Right lobe of liver (tissue), 6 donors: ENCODE results near the gene PRKCA. TPM values are rescaled to one million over a fixed set of nuclear protein-coding genes. Genes with fewer than 3 reads are reported as not detected.

ENCODE experiments used
- ATAC-seq, 4 donors: fragments of 200-7000 bp; cut with Tn5 transposase; one replicate each; pipeline ENCODE4 v1.9.1; 2020; ENCODE audit warnings: mild to moderate bottlenecking in 4 of 4, moderate library complexity in 4 of 4
- DNase-seq, 3 donors: peaks; one replicate each; pipeline ENCODE4 v3.0.0-alpha.2; 2020
- H3K27ac ChIP-seq, 3 donors: fragments of 200-600 bp; one replicate each; pipeline ENCODE4 v1.8.0; 2022
- H3K27me3 ChIP-seq, 2 donors: fragments of 200-600 bp; one replicate each; pipeline ENCODE4 v1.8.0; 2022
- H3K36me3 ChIP-seq, 4 donors: fragments of 200-600 bp; sonication (generic) in 1 of 4; one replicate each; pipeline versions ENCODE4 v1.5.1 to v1.8.0; 2017 to 2022; ENCODE audit warnings: control low read depth in 1 of 4
- H3K4me1 ChIP-seq, 4 donors: fragments of 200-600 bp; sonication (generic) in 1 of 4; one replicate each; pipeline versions ENCODE4 v1.5.1 to v1.8.0; 2017 to 2022; ENCODE audit warnings: control low read depth in 1 of 4
- H3K4me3 ChIP-seq, 3 donors: fragments of 200-600 bp; one replicate each; pipeline ENCODE4 v1.8.0; 2022
- H3K9me3 ChIP-seq, 4 donors: fragments of 200-600 bp; sonication (generic) in 1 of 4; one replicate each; pipeline versions ENCODE4 v1.5.1 to v1.8.0; 2017 to 2022; ENCODE audit warnings: control low read depth in 1 of 4
- POLR2A ChIP-seq: fragments of 450-650 bp; IDR thresholded peaks from one replicate; pipeline ENCODE4 v1.6.1; 2017; ENCODE audit warnings: antibody characterized with exemption, mild to moderate bottlenecking
- WGBS: methylation state at CpG from one replicate; pipeline ENCODE4 v1.1.6; 2018; ENCODE audit warnings: low coverage, low lambda C conversion rate; ENCODE audit not compliant: insufficient coverage; ENCODE audit errors: missing lambda C conversion rate; 5-methylcytosine and 5-hydroxymethylcytosine counted together
- intact Hi-C, 2 donors: fragments of 100-400 bp; cut with DNase I; formaldehyde crosslinking; loops; one replicate each; pipeline versions ENCODE4 v1.11.2 to v1.14.1; 2022
- total RNA-seq, 6 experiments: library from RNA; depleted of rRNA in 2 of 6; stranded (reverse); fragments of >200 nt in 2 of 6; fragmentation: NEBNext Ultra II Directional in 3 of 6; extraction: Animal tissue kit (Norgen Biotek cat#: 25700) in 3 of 6; gene quantifications; one replicate each; pipeline versions ENCODE4 v1.1.0 to v1.2.4, GENCODE V29; 2016 to 2023
- TF ChIP-seq, protein P1 (sequence below), 4 donors: fragments of 200-600 bp in 3 of 4; fragments of 450-650 bp in 1 of 4; IDR thresholded peaks; one replicate each; pipeline versions ENCODE4 v1.5.1 to v1.8.0; 2016 to 2022; ENCODE audit warnings: antibody characterized with exemption in 4 of 4, mild to moderate bottlenecking in 2 of 4
- donor health status: DM: no; HTN: yes; CAD: no.
- donor health status: DM: no; HTN: no; CAD: no.
- donor health status: DM: no; HTN: no; CAD: no.
- donor health status: DM: no; HTN: yes; CAD: no.
- donor health status: DM: no; HTN: yes; CAD: no.

PRKCA gene
- total RNA-seq, 6 experiments from 2014 or later = 11.7 to 23.0 (median 18.7) TPM

DNA sequence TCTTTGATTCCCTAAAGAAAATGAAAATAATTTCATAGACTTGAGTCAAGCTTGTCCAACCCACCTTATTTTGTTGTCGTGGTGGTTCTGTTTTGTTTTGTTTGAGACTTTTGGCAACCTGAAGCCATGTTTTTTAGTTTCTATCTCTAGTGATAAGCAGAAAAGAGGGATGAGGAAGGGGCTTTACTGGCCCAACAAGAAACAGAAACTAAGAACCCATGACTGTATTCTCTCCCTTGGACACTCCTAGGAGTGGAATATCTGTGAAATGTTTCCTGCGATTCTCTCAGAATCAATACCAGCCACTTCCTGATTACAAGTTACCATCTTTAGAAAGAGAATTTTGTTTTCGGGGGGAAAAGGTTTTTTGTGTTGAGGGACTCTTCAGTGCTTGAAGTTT is 207.5 kb downstream of the PRKCA start:
- ATAC-seq = no peak
- peaks cover 0 to 19% (median 8%) of the 10 kb centered on the region in 4 donors for H3K4me1 ChIP-seq
- H3K27ac ChIP-seq = no peak overlapping the region
- intact Hi-C loops = no loop called here
- TF ChIP-seq POLR2A = no peak
- TF ChIP-seq, protein P1, sequence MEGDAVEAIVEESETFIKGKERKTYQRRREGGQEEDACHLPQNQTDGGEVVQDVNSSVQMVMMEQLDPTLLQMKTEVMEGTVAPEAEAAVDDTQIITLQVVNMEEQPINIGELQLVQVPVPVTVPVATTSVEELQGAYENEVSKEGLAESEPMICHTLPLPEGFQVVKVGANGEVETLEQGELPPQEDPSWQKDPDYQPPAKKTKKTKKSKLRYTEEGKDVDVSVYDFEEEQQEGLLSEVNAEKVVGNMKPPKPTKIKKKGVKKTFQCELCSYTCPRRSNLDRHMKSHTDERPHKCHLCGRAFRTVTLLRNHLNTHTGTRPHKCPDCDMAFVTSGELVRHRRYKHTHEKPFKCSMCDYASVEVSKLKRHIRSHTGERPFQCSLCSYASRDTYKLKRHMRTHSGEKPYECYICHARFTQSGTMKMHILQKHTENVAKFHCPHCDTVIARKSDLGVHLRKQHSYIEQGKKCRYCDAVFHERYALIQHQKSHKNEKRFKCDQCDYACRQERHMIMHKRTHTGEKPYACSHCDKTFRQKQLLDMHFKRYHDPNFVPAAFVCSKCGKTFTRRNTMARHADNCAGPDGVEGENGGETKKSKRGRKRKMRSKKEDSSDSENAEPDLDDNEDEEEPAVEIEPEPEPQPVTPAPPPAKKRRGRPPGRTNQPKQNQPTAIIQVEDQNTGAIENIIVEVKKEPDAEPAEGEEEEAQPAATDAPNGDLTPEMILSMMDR (IDR thresholded peaks at IDR 0.05) = no peak
- no peaks in the 10 kb centered on the region for H3K9me3 ChIP-seq
- H3K4me3 ChIP-seq = no peak overlapping the region
- 77% methylated on average over 3 of the region's 3 CpGs for WGBS
- no peaks in the 10 kb centered on the region for H3K27me3 ChIP-seq
- no peaks in the 10 kb centered on the region for H3K36me3 ChIP-seq
- no peak for DNase-seq

DNA sequence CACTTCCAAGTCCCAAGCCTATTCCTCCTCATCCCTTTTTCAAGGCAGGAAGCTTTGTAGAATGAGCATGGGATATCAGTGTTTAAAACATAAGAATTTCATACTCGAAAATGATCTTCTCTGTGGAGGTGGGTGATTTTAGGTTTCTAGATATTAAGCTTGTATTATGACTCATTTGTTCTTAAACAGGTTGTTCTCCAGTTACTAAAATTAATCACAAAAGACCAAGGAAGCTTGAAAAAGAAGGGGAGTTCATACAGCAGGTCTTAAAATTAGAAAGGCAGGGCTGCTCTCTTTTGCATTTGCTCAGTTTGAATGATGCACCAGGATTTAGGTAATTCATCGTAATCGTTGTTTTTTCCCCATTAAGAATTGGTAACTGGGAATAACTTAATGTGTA is 208.7 kb downstream of the PRKCA start:
- Histone ChIP-seq H3K4me3 (no peak overlapping the region), H3K27ac (no peak overlapping the region), H3K36me3 (no peaks in the 10 kb centered on the region), H3K27me3 (no peaks in the 10 kb centered on the region), H3K9me3 (no peaks in the 10 kb centered on the region), H3K4me1 (peaks cover 0 to 19% (median 8%) of the 10 kb centered on the region in 4 donors)
- 76% methylated on average over 3 of the region's 3 CpGs for WGBS
- DNase-seq (no peak), ATAC-seq (no peak)
- TF ChIP-seq, protein P1 (IDR thresholded peaks at IDR 0.05) = no peak
- no peak for TF ChIP-seq POLR2A
- intact Hi-C loops = no loop called here

DNA sequence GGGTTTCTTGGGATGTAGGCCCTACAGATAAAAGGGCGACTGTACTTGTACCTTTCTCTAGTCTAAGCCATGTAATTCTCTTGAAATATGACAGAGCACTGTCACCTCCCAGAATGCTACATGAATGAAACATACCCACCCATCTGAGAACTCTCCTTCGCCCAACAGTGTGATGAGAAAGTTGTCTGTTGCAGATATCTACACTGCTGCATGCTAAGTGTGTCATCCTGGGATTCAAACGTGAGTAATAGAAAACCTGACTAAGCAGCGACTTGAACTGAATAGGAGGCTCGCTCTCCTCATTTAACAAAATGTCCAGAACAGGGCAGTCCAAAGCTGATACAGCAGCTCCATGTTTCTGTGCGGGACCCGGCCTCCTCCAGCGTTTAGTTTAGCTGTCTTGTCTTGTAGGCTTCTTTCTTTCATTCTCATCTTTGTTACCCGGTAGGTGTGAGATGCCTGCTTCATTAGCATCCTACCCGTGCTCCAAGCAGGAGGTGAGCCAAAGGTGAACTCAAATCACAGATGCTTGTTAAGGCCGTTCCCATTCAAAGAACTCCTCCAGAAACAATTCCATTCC is 211.9 kb downstream of the PRKCA start:
- WGBS = 68% methylated on average over 6 of the region's 11 CpGs
- Histone ChIP-seq H3K9me3 (no peaks in the 10 kb centered on the region), H3K4me1 (peaks cover 0 to 10% (median 4%) of the 10 kb centered on the region in 4 donors), H3K27ac (no peak overlapping the region), H3K27me3 (no peaks in the 10 kb centered on the region), H3K36me3 (no peaks in the 10 kb centered on the region), H3K4me3 (no peak overlapping the region)
- ATAC-seq (no peak), DNase-seq (no peak)
- intact Hi-C loops = no loop called here
- TF ChIP-seq, protein P1 (IDR thresholded peaks at IDR 0.05) = no peak
- TF ChIP-seq POLR2A = no peak

DNA sequence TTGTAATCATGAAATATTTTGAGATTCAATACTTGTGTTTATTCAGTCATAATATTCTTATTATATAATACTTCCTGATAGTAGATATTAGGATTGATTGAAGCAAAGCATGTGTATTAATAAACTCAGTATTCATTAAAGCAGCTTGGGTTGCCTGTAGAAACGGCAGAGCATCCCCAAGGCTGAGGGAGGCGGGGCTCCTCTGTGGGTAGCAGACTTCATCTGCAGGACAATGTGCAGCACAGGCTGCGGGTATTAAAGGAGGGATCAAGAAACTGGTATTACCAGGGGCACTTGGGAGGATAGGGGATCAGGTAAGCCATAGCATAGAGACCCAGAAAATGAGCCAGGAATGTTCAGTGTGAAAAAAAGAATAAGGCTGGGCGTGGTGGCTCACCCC is 213.6 kb downstream of the PRKCA start:
- 78% methylated on average over 4 of the region's 4 CpGs for WGBS
- intact Hi-C loops = no loop called here
- Histone ChIP-seq H3K36me3 (no peaks in the 10 kb centered on the region), H3K27ac (no peak overlapping the region), H3K4me1 (peaks cover 0 to 10% (median 4%) of the 10 kb centered on the region in 4 donors), H3K4me3 (no peak overlapping the region), H3K27me3 (no peaks in the 10 kb centered on the region), H3K9me3 (no peaks in the 10 kb centered on the region)
- no peak for DNase-seq
- no peak for ATAC-seq
- TF ChIP-seq, protein P1 (IDR thresholded peaks at IDR 0.05) = no peak
- TF ChIP-seq POLR2A = no peak
